Glomerular endothelial cell (primary cell): ENCODE results near the gene FRMD1. TPM values are rescaled to one million over a fixed set of nuclear protein-coding genes. Genes with fewer than 3 reads are reported as not detected.

Experiments
- DNase-seq: peaks from one replicate; pipeline ENCODE4 v3.0.0-alpha.2; 2011; ENCODE audit warnings: low read depth, low spot score; ENCODE audit errors: extremely low read depth
- total RNA-seq: library from RNA; depleted of rRNA; stranded (reverse); fragments of >200 nt; gene quantifications from 2 replicates; pipeline ENCODE4 v1.2.3, GENCODE V29; 2015

FRMD1 gene
- total RNA-seq, 1 donor from 2014 or later: not detected

GRCh38 chr6:168113226-168113625 is 34.2 kb upstream of the FRMD1 start:
- DNase-seq: no peak

GRCh38 chr6:168111911-168112310 is 32.9 kb upstream of the FRMD1 start:
- no peak for DNase-seq

GRCh38 chr6:168110437-168110836 is 31.4 kb upstream of the FRMD1 start:
- no peak for DNase-seq

- no peak for DNase-seq
Observed at GRCh38 chr6:168109171-168109570, 30.2 kb upstream of the FRMD1 start.

- DNase-seq: no peak
Observed at GRCh38 chr6:168107191-168107983, 28.4 kb upstream of the FRMD1 start.

GRCh38 chr6:168106633-168107005 is 27.6 kb upstream of the FRMD1 start:
- no peak for DNase-seq

GRCh38 chr6:168105813-168106632 is 27.0 kb upstream of the FRMD1 start:
- no peak for DNase-seq

GRCh38 chr6:168104636-168105035 is 25.6 kb upstream of the FRMD1 start:
- no peak for DNase-seq

- DNase-seq: no peak
Observed at GRCh38 chr6:168103050-168103830, 24.2 kb upstream of the FRMD1 start.

GRCh38 chr6:168102315-168102985 is 23.4 kb upstream of the FRMD1 start:
- DNase-seq: no peak

GRCh38 chr6:168101590-168102314 is 22.7 kb upstream of the FRMD1 start:
- DNase-seq: no peak

- DNase-seq: no peak
Observed at GRCh38 chr6:168100803-168101589, 22.0 kb upstream of the FRMD1 start.

GRCh38 chr6:168100011-168100802 is 21.2 kb upstream of the FRMD1 start:
- DNase-seq: no peak

- no peak for DNase-seq
Observed at GRCh38 chr6:168099201-168100010, 20.4 kb upstream of the FRMD1 start.

- DNase-seq: no peak
Observed at GRCh38 chr6:168098431-168098861, 19.4 kb upstream of the FRMD1 start.

- DNase-seq: no peak
Observed at GRCh38 chr6:168097621-168098430, 18.8 kb upstream of the FRMD1 start.

- no peak for DNase-seq
Observed at GRCh38 chr6:168097221-168097620, 18.2 kb upstream of the FRMD1 start.
